AG09309 (cell line): ENCODE data around the gene LRCH2.

Experiments used
- DNase-seq: peaks from one replicate; pipeline ENCODE4 v3.0.0-alpha.2; 2010; ENCODE audit warnings: low read depth
- H3K4me3 ChIP-seq: 2 replicates; pipeline ENCODE4 v1.5.1; 2011; ENCODE audit warnings: mild to moderate bottlenecking, low read depth, low read length, moderate library complexity; ENCODE audit not compliant: control insufficient read depth
- TF ChIP-seq, protein P1 (sequence below): IDR thresholded peaks from 2 replicates; pipeline ENCODE4 v1.5.1; 2011; ENCODE audit warnings: mild to moderate bottlenecking, low read depth, low read length, inconsistent platforms; ENCODE audit not compliant: insufficient read depth, control insufficient read depth; ENCODE audit errors: missing control alignments

The LRCH2 gene, protein sequence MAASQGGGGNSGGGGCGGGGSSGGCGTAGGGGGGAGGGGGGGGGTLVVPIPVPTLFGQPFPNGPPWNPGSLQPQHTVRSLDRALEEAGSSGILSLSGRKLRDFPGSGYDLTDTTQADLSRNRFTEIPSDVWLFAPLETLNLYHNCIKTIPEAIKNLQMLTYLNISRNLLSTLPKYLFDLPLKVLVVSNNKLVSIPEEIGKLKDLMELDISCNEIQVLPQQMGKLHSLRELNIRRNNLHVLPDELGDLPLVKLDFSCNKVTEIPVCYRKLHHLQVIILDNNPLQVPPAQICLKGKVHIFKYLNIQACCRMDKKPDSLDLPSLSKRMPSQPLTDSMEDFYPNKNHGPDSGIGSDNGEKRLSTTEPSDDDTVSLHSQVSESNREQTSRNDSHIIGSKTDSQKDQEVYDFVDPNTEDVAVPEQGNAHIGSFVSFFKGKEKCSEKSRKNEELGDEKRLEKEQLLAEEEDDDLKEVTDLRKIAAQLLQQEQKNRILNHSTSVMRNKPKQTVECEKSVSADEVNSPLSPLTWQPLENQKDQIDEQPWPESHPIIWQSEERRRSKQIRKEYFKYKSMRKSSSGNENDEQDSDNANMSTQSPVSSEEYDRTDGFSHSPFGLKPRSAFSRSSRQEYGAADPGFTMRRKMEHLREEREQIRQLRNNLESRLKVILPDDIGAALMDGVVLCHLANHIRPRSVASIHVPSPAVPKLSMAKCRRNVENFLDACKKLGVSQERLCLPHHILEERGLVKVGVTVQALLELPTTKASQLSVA

DNA sequence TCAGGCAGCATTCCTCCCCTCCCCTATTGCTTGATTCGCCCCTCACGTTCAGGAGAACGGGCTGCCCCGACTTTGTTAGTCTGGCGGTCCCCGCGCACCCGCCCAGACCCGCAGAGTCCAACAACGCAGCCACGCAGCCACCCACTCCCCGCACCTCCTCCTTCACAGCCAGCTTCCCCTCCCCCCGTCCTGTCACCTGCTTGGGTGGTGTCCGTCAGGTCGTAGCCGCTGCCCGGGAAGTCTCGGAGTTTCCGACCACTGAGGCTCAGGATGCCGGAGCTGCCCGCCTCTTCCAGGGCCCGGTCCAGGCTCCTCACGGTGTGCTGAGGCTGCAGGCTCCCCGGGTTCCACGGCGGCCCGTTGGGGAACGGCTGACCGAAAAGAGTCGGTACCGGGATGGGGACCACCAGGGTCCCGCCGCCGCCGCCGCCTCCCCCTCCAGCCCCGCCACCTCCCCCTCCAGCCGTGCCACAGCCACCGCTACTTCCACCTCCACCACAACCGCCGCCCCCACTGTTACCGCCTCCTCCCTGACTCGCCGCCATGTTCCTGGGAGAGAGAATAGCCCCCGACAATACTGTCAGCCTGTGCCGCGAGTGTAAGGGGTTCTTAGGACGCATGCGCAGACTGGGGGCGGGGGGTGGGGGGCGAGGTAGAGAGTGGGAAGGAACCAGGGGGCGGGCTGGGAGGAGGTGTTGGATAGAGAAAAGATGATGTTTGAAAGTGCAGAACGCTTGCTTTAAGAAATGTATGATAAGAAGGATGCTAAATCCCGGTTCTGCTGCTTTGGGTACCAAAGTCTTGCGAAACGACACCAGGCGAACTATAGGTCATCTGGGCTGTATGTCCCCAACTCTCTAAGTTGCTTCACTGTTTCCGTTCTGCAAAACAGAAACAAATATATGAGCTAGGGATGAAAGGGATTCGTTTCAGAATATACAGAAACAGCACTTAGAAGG lies at the start of gene LRCH2:
Gene LRCH2 (minus strand): TSS at position 600 of the 959 bp plus-strand sequence. CDS start 55 bp downstream, at position 545.
- peak within 1 kb of the TSS; percentile 75 for H3K4me3 ChIP-seq
- TF ChIP-seq, protein P1, sequence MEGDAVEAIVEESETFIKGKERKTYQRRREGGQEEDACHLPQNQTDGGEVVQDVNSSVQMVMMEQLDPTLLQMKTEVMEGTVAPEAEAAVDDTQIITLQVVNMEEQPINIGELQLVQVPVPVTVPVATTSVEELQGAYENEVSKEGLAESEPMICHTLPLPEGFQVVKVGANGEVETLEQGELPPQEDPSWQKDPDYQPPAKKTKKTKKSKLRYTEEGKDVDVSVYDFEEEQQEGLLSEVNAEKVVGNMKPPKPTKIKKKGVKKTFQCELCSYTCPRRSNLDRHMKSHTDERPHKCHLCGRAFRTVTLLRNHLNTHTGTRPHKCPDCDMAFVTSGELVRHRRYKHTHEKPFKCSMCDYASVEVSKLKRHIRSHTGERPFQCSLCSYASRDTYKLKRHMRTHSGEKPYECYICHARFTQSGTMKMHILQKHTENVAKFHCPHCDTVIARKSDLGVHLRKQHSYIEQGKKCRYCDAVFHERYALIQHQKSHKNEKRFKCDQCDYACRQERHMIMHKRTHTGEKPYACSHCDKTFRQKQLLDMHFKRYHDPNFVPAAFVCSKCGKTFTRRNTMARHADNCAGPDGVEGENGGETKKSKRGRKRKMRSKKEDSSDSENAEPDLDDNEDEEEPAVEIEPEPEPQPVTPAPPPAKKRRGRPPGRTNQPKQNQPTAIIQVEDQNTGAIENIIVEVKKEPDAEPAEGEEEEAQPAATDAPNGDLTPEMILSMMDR = no peak
- DNase-seq = no peak

- H3K4me3 ChIP-seq = no peak overlapping the region
- TF ChIP-seq, protein P1 = no peak
- DNase-seq = no peak
Observed at GRCh38 chrX:115269051-115269683, 35.3 kb upstream of the LRCH2 start.

DNA sequence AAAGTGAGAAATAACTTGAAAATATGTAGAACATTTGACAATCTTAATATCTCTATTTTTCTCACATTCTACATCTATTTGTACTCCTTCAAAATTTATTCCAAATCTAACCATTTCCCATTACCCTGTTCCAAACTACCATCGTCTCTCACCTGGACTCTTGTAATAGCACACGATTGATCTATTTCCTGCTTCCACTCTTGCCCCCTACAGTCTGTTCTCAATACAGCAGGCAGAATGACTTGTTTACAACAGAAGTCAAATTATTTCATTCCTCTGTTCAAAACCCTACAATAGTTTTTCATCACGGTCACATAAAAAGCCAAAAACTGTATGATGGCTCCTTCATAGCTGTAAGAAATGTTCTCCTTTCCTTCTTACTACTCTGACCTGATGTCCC lies 34.5 kb upstream of the LRCH2 start:
- DNase-seq = no peak
- H3K4me3 ChIP-seq = no peak overlapping the region
- TF ChIP-seq, protein P1 = peak; percentile 49

DNA sequence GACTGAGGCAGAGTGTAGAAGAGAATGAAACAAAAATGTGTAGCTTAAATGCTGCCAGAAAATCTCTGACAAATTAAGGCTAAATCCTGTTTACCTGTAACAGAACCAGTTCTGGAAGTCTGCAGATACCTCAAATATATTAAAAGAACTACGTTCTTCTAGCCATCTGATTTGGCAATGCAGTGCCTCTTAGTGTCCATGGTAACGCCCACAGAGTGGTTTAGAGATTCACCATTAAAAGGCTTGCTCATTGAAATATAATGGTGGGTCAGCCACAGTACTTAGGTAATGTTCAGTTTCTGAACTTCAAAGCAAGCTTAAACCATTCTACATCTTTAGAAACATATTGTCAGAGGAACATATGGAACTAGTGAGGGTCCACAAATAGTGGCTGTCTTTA lies 32.4 kb upstream of the LRCH2 start:
- DNase-seq = no peak

GRCh38 chrX:115264009-115264408 lies 30.1 kb upstream of the LRCH2 start:
- TF ChIP-seq, protein P1 = no peak
- DNase-seq = no peak

More for the DNA sequence above, 32.4 kb upstream of the LRCH2 start:
- H3K4me3 ChIP-seq = no peak overlapping the region
- TF ChIP-seq, protein P1 = no peak

More at GRCh38 chrX:115264009-115264408, 30.1 kb upstream of the LRCH2 start:
- no peak overlapping the region for H3K4me3 ChIP-seq
